T-helper 1 cell treated with Interleukin-12 subunit alpha and Interleukin-12 subunit beta and Interleukin-4 antibody, amounts not matched to agents 30 μg/mL and 1 μg/mL, for 36 hours (primary cell): Measurements from ENCODE around the gene COL4A4.

Experiments
- H3K27ac Mint-ChIP-seq: one replicate; pipeline ENCODE4 v1.8.0; 2021; ENCODE audit warnings: mild to moderate bottlenecking, mixed read lengths
- H3K27me3 Mint-ChIP-seq: one replicate; pipeline ENCODE4 v1.8.0; 2021; ENCODE audit warnings: low read depth, mixed read lengths
- H3K36me3 Mint-ChIP-seq: one replicate; pipeline ENCODE4 v1.8.0; 2021; ENCODE audit warnings: low read depth, mixed read lengths
- H3K4me1 Mint-ChIP-seq: one replicate; pipeline ENCODE4 v1.8.0; 2021; ENCODE audit warnings: low read depth, mixed read lengths
- H3K4me3 Mint-ChIP-seq: one replicate; pipeline ENCODE4 v1.8.0; 2021; ENCODE audit warnings: mild to moderate bottlenecking, moderate library complexity, mixed read lengths
- H3K9me3 Mint-ChIP-seq: one replicate; pipeline ENCODE4 v1.8.0; 2021; ENCODE audit warnings: mixed read lengths

Gene COL4A4

GRCh38 chr2:227038550-227039189, 125.3 kb downstream of the COL4A4 start:
- no peak overlapping the region for H3K27ac Mint-ChIP-seq
- no peaks in the 10 kb centered on the region for H3K9me3 Mint-ChIP-seq
- H3K4me3 Mint-ChIP-seq = no peak overlapping the region
- H3K4me1 Mint-ChIP-seq = no peaks in the 10 kb centered on the region
- H3K27me3 Mint-ChIP-seq = no peaks in the 10 kb centered on the region
- no peaks in the 10 kb centered on the region for H3K36me3 Mint-ChIP-seq

GRCh38 chr2:227036527-227036926, 127.5 kb downstream of the COL4A4 start:
- Mint-ChIP-seq H3K27me3 (no peaks in the 10 kb centered on the region), H3K27ac (no peak overlapping the region), H3K4me1 (no peaks in the 10 kb centered on the region), H3K9me3 (no peaks in the 10 kb centered on the region), H3K4me3 (no peak overlapping the region), H3K36me3 (no peaks in the 10 kb centered on the region)

- Mint-ChIP-seq H3K9me3 (no peaks in the 10 kb centered on the region), H3K4me3 (no peak overlapping the region), H3K27ac (no peak overlapping the region), H3K36me3 (no peaks in the 10 kb centered on the region), H3K4me1 (no peaks in the 10 kb centered on the region), H3K27me3 (no peaks in the 10 kb centered on the region)
Observed at GRCh38 chr2:227035711-227036367, 128.2 kb downstream of the COL4A4 start.

GRCh38 chr2:227033471-227034148, 130.4 kb downstream of the COL4A4 start:
- Mint-ChIP-seq H3K4me3 (no peak overlapping the region), H3K9me3 (no peaks in the 10 kb centered on the region), H3K4me1 (no peaks in the 10 kb centered on the region), H3K27ac (no peak overlapping the region), H3K27me3 (no peaks in the 10 kb centered on the region), H3K36me3 (no peaks in the 10 kb centered on the region)

GRCh38 chr2:227031379-227031778, 132.6 kb downstream of the COL4A4 start:
- Mint-ChIP-seq H3K36me3 (no peaks in the 10 kb centered on the region), H3K4me3 (no peak overlapping the region), H3K9me3 (no peaks in the 10 kb centered on the region), H3K27me3 (peaks cover 3% of the 10 kb centered on the region), H3K4me1 (no peaks in the 10 kb centered on the region), H3K27ac (no peak overlapping the region)

- Mint-ChIP-seq H3K9me3 (no peaks in the 10 kb centered on the region), H3K4me1 (no peaks in the 10 kb centered on the region), H3K27me3 (peaks cover 3% of the 10 kb centered on the region), H3K4me3 (no peak overlapping the region), H3K27ac (no peak overlapping the region), H3K36me3 (no peaks in the 10 kb centered on the region)
Observed at GRCh38 chr2:227030789-227031188, 133.2 kb downstream of the COL4A4 start.

- Mint-ChIP-seq H3K4me3 (no peak overlapping the region), H3K36me3 (no peaks in the 10 kb centered on the region), H3K27ac (no peak overlapping the region), H3K4me1 (no peaks in the 10 kb centered on the region), H3K27me3 (peaks cover 3% of the 10 kb centered on the region), H3K9me3 (no peaks in the 10 kb centered on the region)
Observed at GRCh38 chr2:227029426-227030105, 134.4 kb downstream of the COL4A4 start.

- no peaks in the 10 kb centered on the region for H3K36me3 Mint-ChIP-seq
- H3K4me3 Mint-ChIP-seq = no peak overlapping the region
- peaks cover 3% of the 10 kb centered on the region for H3K27me3 Mint-ChIP-seq
- H3K9me3 Mint-ChIP-seq = no peaks in the 10 kb centered on the region
- no peaks in the 10 kb centered on the region for H3K4me1 Mint-ChIP-seq
- H3K27ac Mint-ChIP-seq = no peak overlapping the region
Observed at GRCh38 chr2:227025510-227025909, 138.5 kb downstream of the COL4A4 start.

- Mint-ChIP-seq H3K27ac (no peak overlapping the region), H3K36me3 (no peaks in the 10 kb centered on the region), H3K4me3 (no peak overlapping the region), H3K4me1 (no peaks in the 10 kb centered on the region), H3K27me3 (peaks cover 3% of the 10 kb centered on the region), H3K9me3 (no peaks in the 10 kb centered on the region)
Observed at GRCh38 chr2:227022608-227023007, 141.4 kb downstream of the COL4A4 start.

GRCh38 chr2:227020416-227020815, 143.6 kb downstream of the COL4A4 start:
- Mint-ChIP-seq H3K36me3 (no peaks in the 10 kb centered on the region), H3K27me3 (no peaks in the 10 kb centered on the region), H3K9me3 (no peaks in the 10 kb centered on the region), H3K27ac (no peak overlapping the region), H3K4me3 (no peak overlapping the region), H3K4me1 (no peaks in the 10 kb centered on the region)

GRCh38 chr2:227016894-227017293, 147.1 kb downstream of the COL4A4 start:
- Mint-ChIP-seq H3K4me3 (no peak overlapping the region), H3K27me3 (no peaks in the 10 kb centered on the region), H3K4me1 (no peaks in the 10 kb centered on the region), H3K9me3 (no peaks in the 10 kb centered on the region), H3K27ac (no peak overlapping the region), H3K36me3 (no peaks in the 10 kb centered on the region)

- Mint-ChIP-seq H3K36me3 (no peaks in the 10 kb centered on the region), H3K27me3 (no peaks in the 10 kb centered on the region), H3K9me3 (no peaks in the 10 kb centered on the region), H3K27ac (no peak overlapping the region), H3K4me3 (no peak overlapping the region), H3K4me1 (no peaks in the 10 kb centered on the region)
Observed at GRCh38 chr2:227013881-227014280, 150.1 kb downstream of the COL4A4 start.

- Mint-ChIP-seq H3K27ac (no peak overlapping the region), H3K4me1 (no peaks in the 10 kb centered on the region), H3K4me3 (no peak overlapping the region), H3K36me3 (no peaks in the 10 kb centered on the region), H3K27me3 (no peaks in the 10 kb centered on the region), H3K9me3 (no peaks in the 10 kb centered on the region)
Observed at GRCh38 chr2:227013330-227013729, 150.7 kb downstream of the COL4A4 start.

GRCh38 chr2:227010433-227010832, 153.6 kb downstream of the COL4A4 start:
- H3K27me3 Mint-ChIP-seq = no peaks in the 10 kb centered on the region
- H3K27ac Mint-ChIP-seq = no peak overlapping the region
- no peak overlapping the region for H3K4me3 Mint-ChIP-seq
- no peaks in the 10 kb centered on the region for H3K9me3 Mint-ChIP-seq
- H3K36me3 Mint-ChIP-seq = no peaks in the 10 kb centered on the region
- no peaks in the 10 kb centered on the region for H3K4me1 Mint-ChIP-seq

- Mint-ChIP-seq H3K27ac (no peak overlapping the region), H3K4me1 (no peaks in the 10 kb centered on the region), H3K4me3 (no peak overlapping the region), H3K36me3 (no peaks in the 10 kb centered on the region), H3K9me3 (no peaks in the 10 kb centered on the region), H3K27me3 (no peaks in the 10 kb centered on the region)
Observed at GRCh38 chr2:227007940-227008339, 156.1 kb downstream of the COL4A4 start.
